ENCODE results near the gene TRIM37. TPM values are rescaled to one million over a fixed set of nuclear protein-coding genes. Genes with fewer than 3 reads are reported as not detected.

TRIM37 gene
- total and polyA plus RNA-seq, 2 donors (not counting 1 experiment from before 2014, with no cell fraction given): 5.1 to 28.3 TPM

DNA sequence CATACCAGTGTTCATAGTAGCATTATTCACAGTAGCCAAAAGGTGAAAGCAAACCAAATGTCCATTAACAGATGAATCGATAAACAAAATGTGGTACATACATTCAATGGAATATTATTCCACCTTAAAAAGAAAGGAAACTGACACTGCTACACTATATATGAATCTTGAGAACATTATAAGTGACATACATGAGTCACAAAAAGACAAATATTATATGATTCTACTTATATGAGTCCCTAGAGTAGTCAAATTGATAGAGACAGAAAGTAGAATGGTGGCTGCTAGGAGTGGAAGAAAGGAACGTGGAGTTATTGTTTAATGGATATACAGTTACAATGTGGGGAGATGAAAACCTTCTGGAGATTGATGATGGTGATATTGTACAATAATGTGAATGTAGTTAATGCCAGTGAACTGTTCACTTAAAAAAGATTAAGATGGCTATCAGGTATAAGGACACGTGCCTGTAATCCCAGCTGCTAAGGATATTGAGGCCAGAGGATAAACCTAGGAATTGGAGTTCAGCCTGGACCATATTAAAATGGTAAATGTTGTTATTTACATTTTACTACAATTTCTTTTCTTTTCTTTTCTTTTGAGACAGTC lies 20.2 kb upstream of the TRIM37 start:
- Mint-ChIP-seq H3K4me1 (peaks cover 1% of the 10 kb centered on the region), H3K9me3 (ENCODE audit: insufficient read depth) (no peaks in the 10 kb centered on the region), H3K27ac (no peak overlapping the region), H3K27me3 (no peaks in the 10 kb centered on the region), H3K4me3 (no peak overlapping the region)
- H3K27ac ChIP-seq (ENCODE audit: low read length in 2 of 2): no peak overlapping the region
- H3K4me3 ChIP-seq (ENCODE audit: control extremely low read depth in 1 of 5, extremely low read depth in 1 of 5, insufficient read depth in 1 of 5, low read depth in 2 of 5, low read length in 4 of 5): no peak overlapping the region
- H4K20me1 ChIP-seq (ENCODE audit: control insufficient read depth, insufficient read depth, low read length, poor library complexity, severe bottlenecking): no peaks in the 10 kb centered on the region
- H3K79me2 ChIP-seq (ENCODE audit: control insufficient read depth, insufficient read depth, low read length): peaks cover 10% of the 10 kb centered on the region
- H2AFZ ChIP-seq (ENCODE audit: insufficient read depth, low read depth, low read length, poor library complexity, severe bottlenecking): no peak overlapping the region
- peaks cover 2% of the 10 kb centered on the region in 2 experiments for H3K36me3 ChIP-seq (replicated peaks in 1 of 2; ENCODE audit: control extremely low read depth in 1 of 2, control insufficient read depth in 1 of 2, extremely low read depth in 1 of 2, insufficient read depth in 2 of 2, low read length in 1 of 2)
- POLR2A ChIA-PET: no interaction called here
- TF ChIP-seq, protein P1, sequence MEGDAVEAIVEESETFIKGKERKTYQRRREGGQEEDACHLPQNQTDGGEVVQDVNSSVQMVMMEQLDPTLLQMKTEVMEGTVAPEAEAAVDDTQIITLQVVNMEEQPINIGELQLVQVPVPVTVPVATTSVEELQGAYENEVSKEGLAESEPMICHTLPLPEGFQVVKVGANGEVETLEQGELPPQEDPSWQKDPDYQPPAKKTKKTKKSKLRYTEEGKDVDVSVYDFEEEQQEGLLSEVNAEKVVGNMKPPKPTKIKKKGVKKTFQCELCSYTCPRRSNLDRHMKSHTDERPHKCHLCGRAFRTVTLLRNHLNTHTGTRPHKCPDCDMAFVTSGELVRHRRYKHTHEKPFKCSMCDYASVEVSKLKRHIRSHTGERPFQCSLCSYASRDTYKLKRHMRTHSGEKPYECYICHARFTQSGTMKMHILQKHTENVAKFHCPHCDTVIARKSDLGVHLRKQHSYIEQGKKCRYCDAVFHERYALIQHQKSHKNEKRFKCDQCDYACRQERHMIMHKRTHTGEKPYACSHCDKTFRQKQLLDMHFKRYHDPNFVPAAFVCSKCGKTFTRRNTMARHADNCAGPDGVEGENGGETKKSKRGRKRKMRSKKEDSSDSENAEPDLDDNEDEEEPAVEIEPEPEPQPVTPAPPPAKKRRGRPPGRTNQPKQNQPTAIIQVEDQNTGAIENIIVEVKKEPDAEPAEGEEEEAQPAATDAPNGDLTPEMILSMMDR (IDR thresholded peaks at IDR 0.05): no peak
- WGBS (ENCODE audit: insufficient coverage): 31% methylated on average over 2 of the region's 3 CpGs
- no peak overlapping the region for H3K4me2 ChIP-seq (replicated peaks; ENCODE audit: low read depth, low read length, poor library complexity, severe bottlenecking)
- intact Hi-C loops (cut with micrococcal nuclease): no loop called here
- no peaks in the 10 kb centered on the region for H3K27me3 ChIP-seq (replicated peaks in 1 of 4; ENCODE audit: control extremely low read depth in 1 of 4, control insufficient read depth in 3 of 4, insufficient read depth in 4 of 4, low read length in 3 of 4)
- H3K9ac ChIP-seq (ENCODE audit: low read length): no peak overlapping the region
- H3K9me3 ChIP-seq (ENCODE audit: control extremely low read depth in 1 of 3, control insufficient read depth in 2 of 3, insufficient read depth in 1 of 3, low read length in 2 of 3): no peaks in the 10 kb centered on the region
- DNase-seq (no peak), ATAC-seq (ENCODE audit: low read depth) (no peak)
- CTCF ChIA-PET: no interaction called here
- H3K4me1 ChIP-seq (ENCODE audit: control insufficient read depth in 2 of 2, insufficient read depth in 2 of 2, low read length in 2 of 2): no peaks in the 10 kb centered on the region

- intact Hi-C loops (cut with micrococcal nuclease): no loop called here
- no peaks in the 10 kb centered on the region for H3K9me3 Mint-ChIP-seq (ENCODE audit: insufficient read depth)
- Histone ChIP-seq H3K9me3 (ENCODE audit: control extremely low read depth in 1 of 3, control insufficient read depth in 2 of 3, insufficient read depth in 1 of 3, low read length in 2 of 3) (no peaks in the 10 kb centered on the region), H3K4me2 (replicated peaks; ENCODE audit: low read depth, low read length, poor library complexity, severe bottlenecking) (no peak overlapping the region), H3K27ac (ENCODE audit: low read length in 2 of 2) (no peak overlapping the region), H4K20me1 (ENCODE audit: control insufficient read depth, insufficient read depth, low read length, poor library complexity, severe bottlenecking) (no peaks in the 10 kb centered on the region), H3K36me3 (replicated peaks in 1 of 2; ENCODE audit: control extremely low read depth in 1 of 2, control insufficient read depth in 1 of 2, extremely low read depth in 1 of 2, insufficient read depth in 2 of 2, low read length in 1 of 2) (no peaks in the 10 kb centered on the region), H3K27me3 (replicated peaks in 1 of 4; ENCODE audit: control extremely low read depth in 1 of 4, control insufficient read depth in 3 of 4, insufficient read depth in 4 of 4, low read length in 3 of 4) (no peaks in the 10 kb centered on the region), H2AFZ (ENCODE audit: insufficient read depth, low read depth, low read length, poor library complexity, severe bottlenecking) (no peak overlapping the region), H3K79me2 (ENCODE audit: control insufficient read depth, insufficient read depth, low read length) (peaks cover 11% of the 10 kb centered on the region), H3K4me1 (ENCODE audit: control insufficient read depth in 2 of 2, insufficient read depth in 2 of 2, low read length in 2 of 2) (no peaks in the 10 kb centered on the region), H3K4me3 (ENCODE audit: control extremely low read depth in 1 of 5, extremely low read depth in 1 of 5, insufficient read depth in 1 of 5, low read depth in 2 of 5, low read length in 4 of 5) (no peak overlapping the region), H3K9ac (ENCODE audit: low read length) (no peak overlapping the region)
- H3K27me3 Mint-ChIP-seq: no peaks in the 10 kb centered on the region
- ATAC-seq (ENCODE audit: low read depth) (no peak), DNase-seq (no peak)
- 86% methylated on average over 1 of the region's 6 CpGs for WGBS (ENCODE audit: insufficient coverage)
- no peak overlapping the region for H3K27ac Mint-ChIP-seq
- POLR2A ChIA-PET: no interaction called here
- H3K4me1 Mint-ChIP-seq: peaks cover 1% of the 10 kb centered on the region
- no peak overlapping the region for H3K4me3 Mint-ChIP-seq
- CTCF ChIA-PET: interaction anchor here (0.6 kb wide), 1 partner anchor 32 kb away, joined by 5 read pairs; no protein-coding TSS in a partner anchor
- TF ChIP-seq, protein P1 (IDR thresholded peaks at IDR 0.05): no peak
- no peak for TF ChIP-seq EZH2 (IDR thresholded peaks at IDR 0.05; ENCODE audit: borderline replicate concordance, insufficient read depth, low read depth, low read length, poor library complexity, severe bottlenecking)
Measured at GRCh38 chr17:59124665-59125064, 18.0 kb upstream of the TRIM37 start.

All from B cell (primary cell).